GM04503 (cell line): ENCODE measurements around the gene ASIC3.

ENCODE experiments used
- DNase-seq: peaks from one replicate; pipeline ENCODE4 v3.0.0-alpha.2; 2012; ENCODE audit warnings: low read depth

ASIC3 gene

GRCh38 chr7:151085691-151086620 is 37.6 kb downstream of the ASIC3 start, which contains the start of gene AGAP3:
TSS of gene AGAP3 (plus strand) at chr7:151086475. CDS start at chr7:151086742, 267 bp downstream.
- no peak for DNase-seq

- no peak for DNase-seq
Observed at GRCh38 chr7:151086802-151087244, 38.5 kb downstream of the ASIC3 start.

GRCh38 chr7:151087245-151088018 is 39.1 kb downstream of the ASIC3 start:
- DNase-seq, result no peak

GRCh38 chr7:151088019-151088855 is 39.9 kb downstream of the ASIC3 start:
- no peak for DNase-seq

GRCh38 chr7:151088856-151089699 is 40.7 kb downstream of the ASIC3 start:
- DNase-seq, result no peak

GRCh38 chr7:151089893-151090730 is 41.8 kb downstream of the ASIC3 start:
- DNase-seq, result no peak

GRCh38 chr7:151091003-151091402 is 42.7 kb downstream of the ASIC3 start:
- no peak for DNase-seq

- DNase-seq, result no peak
Observed at GRCh38 chr7:151091431-151091830, 43.1 kb downstream of the ASIC3 start.

GRCh38 chr7:151091988-151092387 is 43.7 kb downstream of the ASIC3 start:
- DNase-seq, result no peak

- no peak for DNase-seq
Observed at GRCh38 chr7:151093748-151094147, 45.4 kb downstream of the ASIC3 start.

GRCh38 chr7:151094675-151095074 is 46.3 kb downstream of the ASIC3 start:
- DNase-seq, result no peak

- no peak for DNase-seq
Observed at GRCh38 chr7:151095123-151095797, 46.9 kb downstream of the ASIC3 start.

GRCh38 chr7:151095828-151096475 is 47.6 kb downstream of the ASIC3 start:
- DNase-seq, result no peak

GRCh38 chr7:151099486-151100211 is 51.3 kb downstream of the ASIC3 start:
- no peak for DNase-seq

- no peak for DNase-seq
Observed at GRCh38 chr7:151100921-151101320, 52.6 kb downstream of the ASIC3 start.

- DNase-seq, result no peak
Observed at GRCh38 chr7:151101621-151102396, 53.5 kb downstream of the ASIC3 start.
